ENCODE measurements around the gene EIF3B.
"Not testable (repeated sequence)": the region's sequence is repeated elsewhere in the genome, so short reads cannot be mapped to it uniquely, and the experiment has no call there.

- TF ChIP-seq, protein P1, sequence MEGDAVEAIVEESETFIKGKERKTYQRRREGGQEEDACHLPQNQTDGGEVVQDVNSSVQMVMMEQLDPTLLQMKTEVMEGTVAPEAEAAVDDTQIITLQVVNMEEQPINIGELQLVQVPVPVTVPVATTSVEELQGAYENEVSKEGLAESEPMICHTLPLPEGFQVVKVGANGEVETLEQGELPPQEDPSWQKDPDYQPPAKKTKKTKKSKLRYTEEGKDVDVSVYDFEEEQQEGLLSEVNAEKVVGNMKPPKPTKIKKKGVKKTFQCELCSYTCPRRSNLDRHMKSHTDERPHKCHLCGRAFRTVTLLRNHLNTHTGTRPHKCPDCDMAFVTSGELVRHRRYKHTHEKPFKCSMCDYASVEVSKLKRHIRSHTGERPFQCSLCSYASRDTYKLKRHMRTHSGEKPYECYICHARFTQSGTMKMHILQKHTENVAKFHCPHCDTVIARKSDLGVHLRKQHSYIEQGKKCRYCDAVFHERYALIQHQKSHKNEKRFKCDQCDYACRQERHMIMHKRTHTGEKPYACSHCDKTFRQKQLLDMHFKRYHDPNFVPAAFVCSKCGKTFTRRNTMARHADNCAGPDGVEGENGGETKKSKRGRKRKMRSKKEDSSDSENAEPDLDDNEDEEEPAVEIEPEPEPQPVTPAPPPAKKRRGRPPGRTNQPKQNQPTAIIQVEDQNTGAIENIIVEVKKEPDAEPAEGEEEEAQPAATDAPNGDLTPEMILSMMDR (IDR thresholded peaks at IDR 0.05), result not testable (repeated sequence)
- TF ChIP-seq ZFX (IDR thresholded peaks at IDR 0.05; ENCODE audit: borderline replicate concordance), result not testable (repeated sequence)
Observed at GRCh38 chr7:2390020-2390816, 35.6 kb downstream of the EIF3B start.

Measured in 22Rv1 (cell line).